GM19025 (cell line): ENCODE results near the gene ALKAL2.

Source experiments
- ATAC-seq: cut with Tn5 transposase; IDR thresholded peaks from one replicate; pipeline ENCODE4 v1.9.1; 2021; ENCODE audit warnings: mild to moderate bottlenecking, low read depth, moderate library complexity; ENCODE audit not compliant: unreplicated experiment

Gene ALKAL2

GRCh38 chr2:295090-295489, 7.2 kb upstream of the ALKAL2 start:
- ATAC-seq = no peak

- no peak for ATAC-seq
Observed at GRCh38 chr2:290090-290722, 2.3 kb upstream of the ALKAL2 start.

GRCh38 chr2:289362-290089, 1.6 kb upstream of the ALKAL2 start:
- ATAC-seq = no peak

- ATAC-seq = no peak
Observed at GRCh38 chr2:288758-289361, 969 bp upstream of the ALKAL2 start.

GRCh38 chr2:287471-287885, 413 bp downstream of the ALKAL2 start:
- no peak for ATAC-seq

GRCh38 chr2:286774-287392, 1.0 kb downstream of the ALKAL2 start:
- no peak for ATAC-seq

- no peak for ATAC-seq
Observed at GRCh38 chr2:286035-286434, 1.9 kb downstream of the ALKAL2 start.

- ATAC-seq = no peak
Observed at GRCh38 chr2:285531-285930, 2.4 kb downstream of the ALKAL2 start.

GRCh38 chr2:284896-285492, 2.9 kb downstream of the ALKAL2 start:
- no peak for ATAC-seq

GRCh38 chr2:283996-284794, 3.7 kb downstream of the ALKAL2 start:
- ATAC-seq = no peak

- no peak for ATAC-seq
Observed at GRCh38 chr2:282371-283263, 5.3 kb downstream of the ALKAL2 start.

- ATAC-seq = no peak
Observed at GRCh38 chr2:281381-281780, 6.5 kb downstream of the ALKAL2 start.

GRCh38 chr2:280650-281110, 7.2 kb downstream of the ALKAL2 start:
- ATAC-seq = no peak

- no peak for ATAC-seq
Observed at GRCh38 chr2:279956-280649, 7.8 kb downstream of the ALKAL2 start.

- no peak for ATAC-seq
Observed at GRCh38 chr2:279366-279765, 8.5 kb downstream of the ALKAL2 start.

GRCh38 chr2:278927-279320, 9.0 kb downstream of the ALKAL2 start:
- ATAC-seq = no peak

- no peak for ATAC-seq
Observed at GRCh38 chr2:278312-278926, 9.5 kb downstream of the ALKAL2 start.

GRCh38 chr2:275466-275865, 12.4 kb downstream of the ALKAL2 start:
- ATAC-seq = peak; percentile 89
